NCI-H2171 treated with DMSO at 0.1 percent for 48 hours (cell line): Measurements from ENCODE around the gene USP35.
A peak's percentile ranks its signal among the peaks of the same experiment; 100 is the strongest.
"Not testable (repeated sequence)": the region's sequence is repeated elsewhere in the genome, so short reads cannot be mapped to it uniquely, and the experiment has no call there.

ENCODE experiments used
- DNase-seq: peaks from one replicate; lab custom pipeline; 2025; lab: John Stamatoyannopoulos, UW

USP35 gene

DNA sequence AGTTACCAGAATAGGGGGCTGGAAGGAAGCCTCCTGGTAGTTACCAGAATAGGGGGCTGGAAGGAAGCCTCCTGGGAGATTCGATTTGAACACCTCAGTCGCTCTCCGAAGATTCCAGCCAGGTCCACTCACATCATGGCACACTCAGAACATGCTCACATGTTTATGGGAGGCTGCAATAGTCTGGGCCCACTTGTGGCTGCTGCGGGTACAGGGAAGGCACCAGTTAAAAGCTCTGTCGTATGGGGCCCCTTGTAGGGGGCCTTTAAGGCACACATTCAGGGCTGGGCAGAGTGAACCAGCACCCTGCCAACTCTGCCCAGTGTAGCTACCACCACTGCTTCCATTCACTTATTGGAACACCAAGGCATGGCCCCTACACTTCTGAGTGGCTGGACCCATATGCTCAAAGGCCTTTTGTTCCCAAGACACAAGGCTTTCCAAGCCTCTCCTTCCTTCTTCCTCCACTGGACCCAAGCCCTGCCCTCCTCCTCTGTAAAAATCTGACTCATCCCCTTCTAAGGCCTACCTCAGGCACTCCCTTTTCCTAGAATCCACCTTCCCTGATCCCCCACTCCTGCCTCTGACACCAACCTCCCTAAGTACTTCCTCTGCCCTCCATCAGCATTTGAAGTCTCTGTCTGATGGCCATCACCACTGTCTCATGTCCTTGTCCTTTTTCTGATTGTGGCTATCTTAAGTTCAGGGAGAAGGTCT, 28.0 kb downstream of the USP35 start:
- DNase-seq, result no peak

DNA sequence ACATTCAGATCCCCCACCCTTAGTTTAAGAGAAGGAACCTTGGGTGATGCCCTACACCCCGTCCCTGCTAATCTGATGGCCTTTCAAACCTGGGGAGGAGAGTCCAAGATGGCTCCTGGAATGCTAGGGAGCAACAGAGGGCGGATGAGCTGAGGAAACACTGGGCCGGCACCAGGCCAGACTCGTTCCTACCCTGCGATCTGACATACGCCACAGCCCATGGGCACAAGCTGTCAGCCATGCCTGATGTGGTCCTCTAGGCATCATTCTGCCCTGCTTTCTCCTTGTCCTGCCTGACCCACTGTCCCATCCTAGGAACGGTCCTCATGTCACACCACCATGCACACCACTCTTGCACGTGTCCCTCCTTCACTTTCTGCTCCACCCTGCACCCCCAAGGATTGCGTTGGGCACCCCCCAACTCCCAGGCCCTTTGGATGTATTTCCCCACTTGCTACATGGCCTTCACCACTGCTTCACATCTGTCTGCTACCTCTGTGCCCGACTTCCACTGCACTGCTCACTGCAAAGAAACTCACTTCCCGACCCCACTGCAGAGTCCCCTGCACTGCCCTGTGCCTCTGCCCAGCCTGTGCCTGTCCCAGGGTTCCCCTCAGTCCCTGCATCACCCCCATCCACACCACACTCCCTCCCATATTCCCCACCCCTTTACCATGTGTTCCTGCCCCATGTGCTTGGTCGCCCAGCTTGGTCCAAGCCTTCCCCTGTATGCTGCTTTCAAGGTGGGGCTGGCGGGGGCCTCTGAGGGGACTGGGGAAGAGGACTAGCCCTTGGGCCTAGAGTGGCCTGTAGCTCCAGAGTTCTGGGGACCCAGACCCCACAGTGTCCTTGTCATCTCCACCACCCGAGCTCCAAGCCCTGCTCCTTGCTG, 29.2 kb downstream of the USP35 start:
- DNase-seq, result no peak

DNA sequence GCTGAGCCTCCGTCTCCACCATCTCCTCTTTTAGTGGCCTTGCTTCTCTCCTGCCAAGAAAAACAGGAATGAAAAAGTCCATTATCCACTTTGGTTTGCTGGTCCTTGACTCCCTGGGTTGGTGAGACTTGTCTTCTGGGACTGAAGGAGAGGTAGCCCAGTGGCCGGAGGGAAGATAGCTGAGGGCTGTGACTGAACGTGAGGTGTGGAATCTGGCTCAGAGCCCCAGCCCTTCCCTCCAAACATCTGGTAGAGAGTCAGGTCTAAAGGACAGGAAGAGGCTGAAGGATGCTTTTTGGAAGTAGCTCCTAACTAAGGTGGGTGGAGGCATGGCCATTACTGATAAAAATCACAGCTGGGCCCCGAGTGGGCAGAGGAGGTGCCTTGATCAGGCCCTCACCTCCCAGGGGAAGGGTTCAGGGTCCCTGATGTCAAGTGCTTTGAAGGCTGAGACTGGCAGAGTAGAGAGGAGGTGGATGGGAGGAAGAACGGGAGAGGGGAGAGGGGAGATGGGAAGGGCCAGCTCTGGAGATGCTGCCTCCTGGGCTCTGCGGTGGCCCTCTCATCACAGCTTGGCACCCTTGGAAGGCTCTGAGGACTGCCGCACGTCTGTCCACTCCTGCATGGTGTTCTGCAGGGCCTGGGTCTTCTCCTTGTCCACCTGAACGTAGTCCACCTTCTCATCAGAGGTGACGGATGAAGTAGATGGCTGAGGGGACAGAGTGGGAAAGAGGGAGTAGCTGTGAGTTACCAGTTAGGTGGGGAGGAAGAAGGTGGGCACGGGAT, 30.2 kb downstream of the USP35 start:
- DNase-seq, result no peak

DNA sequence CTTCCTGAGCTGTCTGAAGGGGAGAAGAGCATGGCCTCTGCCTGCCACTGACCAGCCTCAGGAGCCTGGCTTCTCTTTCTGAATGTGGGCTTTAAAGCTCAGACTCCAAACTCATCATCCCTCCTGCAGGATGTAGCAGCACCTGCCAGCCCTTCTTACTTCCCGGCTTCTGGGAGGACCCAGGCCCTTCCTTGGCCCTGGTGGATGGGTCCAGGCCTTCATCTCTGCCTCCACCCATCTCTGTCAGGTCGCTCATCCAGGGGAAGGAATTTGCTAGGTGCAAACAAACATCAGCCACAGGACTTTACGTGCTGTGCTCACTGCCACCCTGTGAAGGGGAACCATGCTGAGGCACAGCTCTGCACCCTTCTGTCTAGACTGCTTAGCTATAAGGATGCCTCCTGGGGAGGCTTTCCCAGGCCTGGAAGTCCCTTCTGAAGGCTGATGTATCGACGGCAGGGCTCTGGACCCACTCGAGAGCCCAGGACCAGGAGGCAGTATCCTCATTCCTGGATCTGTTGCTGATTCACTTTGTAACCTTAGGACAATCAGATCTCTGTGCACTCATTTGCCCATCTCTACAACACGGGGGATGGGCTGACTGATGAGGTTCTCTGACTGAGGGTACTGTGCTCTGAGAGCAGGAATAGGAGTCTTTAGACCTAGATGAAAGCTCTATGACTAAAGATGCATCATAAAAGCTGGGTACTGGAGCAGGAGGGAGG, 30.9 kb downstream of the USP35 start:
- DNase-seq, result no peak

DNA sequence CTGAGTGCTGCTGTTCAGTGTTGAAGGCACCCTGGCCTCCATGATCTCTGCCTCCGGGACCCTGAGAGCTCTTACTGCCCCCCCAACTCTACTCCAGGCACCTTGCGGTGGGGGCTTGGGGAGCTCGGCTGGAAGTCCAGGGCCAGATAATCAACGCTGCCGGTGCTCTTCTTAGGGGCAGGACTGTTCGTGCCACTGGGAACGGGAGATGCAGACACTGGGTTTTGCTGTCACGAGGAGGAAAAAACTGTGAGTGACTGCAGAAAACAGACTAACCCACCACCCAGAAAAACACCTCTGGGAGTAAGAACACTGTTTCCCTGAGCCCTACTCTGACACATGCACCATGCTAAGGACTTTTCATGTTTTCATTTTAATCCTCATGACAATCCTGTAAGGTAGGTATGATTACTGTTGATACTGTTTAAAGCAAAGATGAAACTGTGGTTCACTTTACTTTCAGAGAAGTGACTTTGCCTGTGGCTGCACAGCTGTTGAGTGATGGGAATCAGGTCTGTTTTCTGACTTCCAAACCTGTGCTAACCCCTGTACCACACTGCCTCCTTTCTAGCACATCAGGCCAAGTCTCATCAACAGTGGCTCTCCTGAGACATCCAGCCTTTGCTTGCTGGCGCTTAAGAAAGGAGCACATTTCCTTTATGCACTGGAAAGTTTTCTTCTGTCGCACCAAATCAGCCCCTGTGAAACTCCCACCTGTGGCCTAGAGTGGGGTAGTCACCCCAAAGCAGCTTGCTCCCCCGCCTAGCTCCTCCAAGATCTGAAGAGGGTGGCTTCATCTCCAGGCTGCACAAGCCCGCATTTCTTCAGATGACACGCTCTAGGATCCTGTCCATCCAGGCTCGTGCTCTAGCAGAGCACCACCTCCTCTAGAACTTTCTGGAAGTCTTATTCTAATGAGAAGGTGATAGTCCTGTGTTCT, 31.8 kb downstream of the USP35 start:
- no peak for DNase-seq

DNA sequence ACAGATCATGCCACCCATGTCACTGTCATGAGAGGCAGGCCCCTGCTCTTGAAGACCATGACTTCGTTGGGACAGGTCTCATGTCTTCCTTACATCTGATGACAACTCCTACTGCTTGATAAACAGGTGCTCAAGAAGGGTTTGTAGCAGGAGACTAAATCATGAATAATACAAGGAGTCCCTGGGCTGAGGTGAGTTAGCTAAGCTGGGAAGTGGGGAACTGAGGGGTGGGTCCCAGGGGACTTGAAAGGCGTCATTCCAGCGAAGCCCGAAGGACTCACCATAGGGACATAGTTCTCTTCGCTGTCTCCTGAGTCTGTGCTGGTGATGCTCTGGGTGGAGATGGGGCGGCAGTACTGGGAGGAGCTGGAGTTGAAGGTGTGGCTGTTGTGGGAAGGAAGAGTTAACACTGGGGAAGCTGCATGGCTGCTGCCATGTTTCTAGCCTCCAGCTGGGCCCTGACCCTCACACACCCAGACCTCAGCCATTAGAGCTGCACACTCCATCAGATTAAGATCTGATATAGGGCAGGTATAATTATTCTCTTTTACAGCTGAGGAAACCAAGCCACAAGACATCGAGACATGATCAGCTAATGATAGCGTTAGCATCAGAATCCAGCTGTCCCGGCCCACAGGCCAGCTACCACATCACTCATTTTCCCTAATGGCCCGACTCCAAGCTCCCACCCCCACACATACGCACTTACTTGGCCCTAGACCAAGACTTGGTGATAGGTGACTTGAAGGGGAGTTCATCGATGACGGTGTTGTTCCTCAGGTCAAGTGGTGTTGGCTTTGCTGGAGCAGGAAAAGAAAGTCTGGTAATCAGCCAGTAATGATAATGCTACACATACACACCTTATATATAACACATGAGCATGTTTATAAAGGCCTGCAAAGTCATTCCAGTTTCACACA, 32.9 kb downstream of the USP35 start:
- no peak for DNase-seq

DNA sequence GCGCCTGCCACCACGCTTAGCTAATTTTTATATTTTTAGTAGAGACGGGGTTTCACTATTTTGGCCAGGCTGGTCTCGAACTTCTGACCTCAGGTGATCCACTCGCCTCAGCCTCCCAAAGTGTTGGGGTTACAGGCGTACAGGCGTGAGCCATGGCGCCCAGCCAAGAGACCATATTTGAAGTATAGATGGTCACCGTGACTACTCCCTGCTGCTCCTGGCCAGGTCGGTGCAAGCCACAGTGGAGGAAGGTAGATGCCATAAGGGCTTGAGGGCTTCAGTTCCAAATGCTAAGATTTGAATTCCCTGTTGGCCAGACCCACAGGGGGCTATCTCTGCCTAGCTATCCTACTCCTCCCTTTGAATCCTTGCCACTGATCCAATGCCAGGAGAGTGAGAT, 34.0 kb downstream of the USP35 start:
- not testable (repeated sequence) for DNase-seq

DNA sequence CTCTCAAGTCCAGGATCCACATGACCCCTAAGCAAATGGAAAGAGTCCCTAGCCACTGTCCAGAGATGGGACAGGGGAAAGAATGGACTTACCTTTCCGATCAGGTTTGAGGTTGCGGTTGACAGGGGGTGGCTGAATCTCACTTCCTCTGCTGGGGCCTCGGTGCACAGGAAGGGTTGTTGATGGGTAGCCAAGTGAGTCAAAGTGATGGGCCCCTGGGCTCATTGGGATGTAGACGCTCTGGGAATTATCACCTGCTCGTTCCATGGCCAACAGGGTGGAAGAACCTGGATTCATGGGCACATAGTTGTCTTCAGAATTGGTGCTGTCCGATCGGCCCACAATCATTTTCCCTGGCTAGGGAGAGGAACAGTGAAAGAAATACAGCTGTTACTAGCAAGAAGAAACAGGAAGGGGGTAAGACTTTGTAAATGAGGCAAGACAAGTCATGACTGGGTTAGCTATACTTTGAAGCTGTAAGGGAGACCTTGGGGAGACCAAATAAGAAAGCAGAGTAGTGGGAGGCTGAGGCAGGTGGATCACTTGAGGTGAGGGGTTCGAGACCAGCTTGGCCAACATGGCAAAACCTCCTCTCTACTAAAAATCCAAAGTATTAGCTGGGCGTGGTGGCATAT, 34.7 kb downstream of the USP35 start:
- no peak for DNase-seq

DNA sequence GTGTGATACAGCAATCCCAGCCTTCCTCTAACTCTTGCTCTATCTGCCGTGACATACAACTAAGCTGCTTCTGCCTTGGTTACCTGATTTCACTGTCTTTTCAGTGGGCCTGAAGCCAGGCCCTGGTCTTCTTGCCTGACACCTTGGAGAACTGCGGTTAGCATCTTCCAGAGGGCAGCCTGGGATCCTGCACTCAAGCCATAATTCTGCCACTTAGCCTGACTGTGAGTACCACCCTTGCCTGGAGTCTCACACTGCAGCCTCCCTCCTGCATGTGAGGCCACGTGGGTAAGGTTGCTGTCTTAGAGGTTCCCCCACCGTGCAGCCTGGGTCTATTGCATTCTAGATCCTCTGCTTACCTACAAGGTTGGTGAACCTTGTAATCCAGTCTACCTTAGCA, 35.8 kb downstream of the USP35 start:
- no peak for DNase-seq

DNA sequence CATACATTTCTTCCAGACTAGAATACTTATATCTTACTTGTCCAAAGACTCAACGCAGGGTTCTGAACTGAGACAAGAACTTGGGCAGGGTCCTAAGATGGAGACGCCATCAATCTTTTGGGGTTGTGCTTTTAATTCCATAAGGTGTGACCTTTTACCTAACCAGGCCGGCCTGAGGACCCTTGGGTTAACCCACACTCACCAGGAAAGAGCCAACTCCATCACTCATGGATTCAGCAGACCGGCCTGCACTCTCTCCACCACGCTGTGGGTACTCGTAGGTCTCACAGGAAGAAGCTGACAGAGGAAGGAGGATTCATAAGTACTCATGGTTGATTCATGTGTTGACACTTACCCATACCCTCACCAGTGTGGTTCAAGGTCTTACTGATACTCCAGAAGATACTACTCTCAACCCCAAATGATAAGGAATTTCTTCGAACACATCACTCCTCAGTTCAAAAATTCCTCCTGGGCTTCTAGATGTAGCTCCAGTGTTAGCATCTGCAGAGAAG, 36.2 kb downstream of the USP35 start:
- DNase-seq, result no peak

DNA sequence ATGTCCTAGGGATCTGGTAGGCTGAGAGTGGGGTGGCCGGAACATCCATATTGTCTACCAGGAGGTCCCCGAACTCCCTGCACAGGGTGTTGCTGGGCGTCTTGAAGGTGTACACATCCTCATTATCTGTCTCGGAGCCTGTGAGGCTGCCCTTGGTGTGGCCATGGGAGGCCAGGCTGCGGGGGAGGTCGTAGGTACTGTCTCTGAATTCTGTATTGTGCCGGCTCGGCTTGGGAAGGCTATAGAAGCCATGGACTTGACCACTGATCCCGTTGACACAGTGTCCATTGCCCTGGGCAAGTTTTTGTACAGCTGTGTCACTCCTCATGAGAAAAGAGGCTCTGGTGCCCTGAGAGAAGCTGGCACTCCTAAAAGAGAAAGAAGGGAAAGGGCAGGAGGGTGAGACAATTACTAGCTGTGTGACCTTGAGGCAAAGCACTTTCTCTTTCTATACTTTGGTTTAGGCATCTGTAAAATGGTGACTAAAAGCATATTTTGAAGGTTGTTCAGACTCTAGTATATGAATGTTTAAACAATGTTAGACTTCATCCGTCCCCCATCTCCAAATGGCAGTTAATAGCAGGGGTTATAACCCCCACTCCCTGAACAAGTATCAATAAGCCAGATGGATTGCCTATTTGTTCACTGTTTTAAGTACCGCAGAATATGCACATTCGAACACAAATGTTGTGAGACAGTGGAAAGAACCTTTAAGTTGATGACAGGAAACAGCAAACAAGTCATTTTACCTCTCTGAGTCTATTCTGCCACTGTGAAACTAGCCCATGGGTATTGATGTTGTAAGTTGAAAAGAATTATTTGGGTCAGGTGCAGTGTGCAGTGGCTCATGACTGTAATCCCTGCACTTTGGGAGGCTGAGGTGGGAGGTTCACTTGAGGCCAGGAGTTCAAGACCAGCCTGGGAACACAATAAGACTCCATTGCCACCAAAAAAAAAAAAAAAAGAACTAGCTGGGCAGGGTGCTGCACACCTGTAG, 38.3 kb downstream of the USP35 start:
- no peak for DNase-seq

DNA sequence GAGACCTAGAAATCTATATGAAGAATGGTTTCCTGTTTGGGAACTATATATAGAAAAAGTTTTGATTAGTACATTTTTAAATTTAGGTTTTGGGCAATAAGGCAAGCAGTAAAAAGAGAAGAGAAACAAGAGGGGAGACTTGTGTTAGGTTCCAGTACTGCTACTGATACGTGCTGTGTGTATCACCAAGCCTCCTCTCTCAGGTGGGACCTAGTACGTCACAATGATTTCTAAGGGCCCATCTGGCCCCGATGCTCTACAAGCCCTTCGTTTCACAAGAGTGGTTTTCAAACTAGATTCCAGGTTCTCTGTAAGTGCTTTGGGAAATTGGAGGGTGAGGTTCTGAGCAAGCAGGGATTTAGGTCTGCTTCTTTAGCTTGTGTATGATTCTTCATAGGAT, 39.2 kb downstream of the USP35 start:
- DNase-seq, result no peak

DNA sequence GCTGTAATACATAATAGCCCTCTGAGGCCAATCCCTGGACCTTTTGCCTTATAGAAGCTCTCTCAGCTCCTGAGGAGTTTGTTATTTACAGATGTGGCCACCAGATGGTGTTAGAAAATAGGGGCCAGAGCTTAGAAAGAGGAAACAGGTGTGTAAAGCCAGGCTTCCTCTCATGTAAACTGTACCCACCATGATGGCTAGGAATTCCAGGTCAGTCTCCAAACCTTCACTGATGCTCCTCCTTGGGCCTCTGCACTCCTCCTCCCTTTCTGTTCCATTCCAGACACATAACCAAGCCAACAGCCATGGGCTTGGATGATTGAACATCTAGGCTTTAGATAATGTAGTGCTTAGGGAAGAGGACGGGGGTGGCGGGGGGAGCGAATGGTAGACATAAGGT, 39.7 kb downstream of the USP35 start:
- peak; percentile 74 for DNase-seq

DNA sequence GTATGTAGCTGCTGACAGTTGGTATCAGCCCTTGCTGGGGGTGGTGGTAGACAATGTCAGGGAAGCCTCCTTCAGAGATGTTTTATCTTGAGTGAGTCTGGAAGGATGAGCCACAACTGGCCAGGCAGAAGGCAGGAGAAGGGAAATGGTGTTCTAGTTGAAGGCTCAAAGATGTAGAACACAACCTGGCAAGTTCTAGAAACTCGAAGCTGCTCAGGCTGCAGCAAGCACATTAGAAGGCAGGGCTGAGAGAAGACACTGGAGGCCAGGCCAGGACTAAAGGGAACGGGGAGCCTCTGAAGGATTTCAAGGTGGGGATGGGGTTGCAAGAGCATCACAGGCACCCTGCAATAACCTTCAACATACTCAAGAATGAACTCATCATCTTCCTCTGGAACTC, 40.4 kb downstream of the USP35 start:
- DNase-seq, result no peak

DNA sequence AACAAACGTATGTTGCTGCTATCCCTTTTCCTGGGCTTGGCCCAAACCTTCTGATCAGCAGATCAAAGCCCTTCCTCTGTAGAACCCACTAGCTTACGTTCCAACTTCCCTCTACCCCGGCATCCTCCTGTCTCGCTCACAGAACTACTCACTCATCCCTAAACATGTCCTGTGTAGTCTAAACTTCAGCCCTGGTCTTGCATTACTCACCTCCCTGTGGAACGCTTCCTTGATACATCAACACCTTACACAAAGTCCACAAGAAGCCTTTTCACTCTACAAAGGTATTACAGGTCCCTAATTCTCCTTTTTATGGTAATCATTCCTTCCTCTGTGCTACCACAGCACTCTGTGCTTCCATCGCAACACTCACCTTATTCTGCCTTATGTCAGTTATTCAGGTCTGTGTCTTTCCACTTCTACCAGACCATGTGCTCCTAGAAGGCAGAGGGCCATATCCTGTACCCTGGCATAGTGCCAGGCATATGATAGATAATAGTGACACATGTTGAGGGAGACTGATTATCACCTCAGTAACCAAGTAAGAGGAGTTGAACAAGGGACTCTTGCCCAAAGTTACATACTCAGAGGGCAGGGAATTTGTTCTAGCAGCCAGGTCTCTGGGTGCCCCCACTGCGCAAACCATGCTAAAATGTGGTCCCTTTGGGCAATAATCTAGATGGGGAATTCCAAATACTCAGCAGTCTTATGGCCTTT, 41.6 kb downstream of the USP35 start:
- DNase-seq, result peak; percentile 60

DNA sequence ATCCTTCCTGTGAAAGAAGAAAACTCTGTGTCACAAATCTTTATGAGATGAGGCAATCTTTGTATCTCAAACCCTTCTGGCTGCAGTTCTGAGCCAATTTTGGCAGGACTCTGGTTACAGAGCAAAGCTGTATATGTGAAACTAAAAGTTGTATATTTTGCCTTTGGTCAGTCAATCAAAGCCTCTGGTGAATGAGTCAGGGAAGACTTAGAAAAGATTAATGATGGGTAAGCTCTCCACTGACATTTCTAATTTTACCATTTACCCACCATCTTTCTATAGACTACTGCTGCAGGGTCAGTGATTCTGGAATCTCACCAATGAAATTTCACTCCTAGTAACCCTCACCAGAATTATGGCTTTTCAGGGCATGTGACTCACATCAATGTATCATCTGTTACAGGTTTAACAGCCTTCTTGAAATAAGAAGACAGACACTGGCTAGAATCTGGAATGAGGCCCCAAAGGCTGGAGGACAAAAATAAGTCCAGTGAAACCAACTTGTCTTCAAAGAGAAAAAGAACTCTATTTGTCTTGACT, 43.3 kb downstream of the USP35 start:
- DNase-seq, result no peak

DNA sequence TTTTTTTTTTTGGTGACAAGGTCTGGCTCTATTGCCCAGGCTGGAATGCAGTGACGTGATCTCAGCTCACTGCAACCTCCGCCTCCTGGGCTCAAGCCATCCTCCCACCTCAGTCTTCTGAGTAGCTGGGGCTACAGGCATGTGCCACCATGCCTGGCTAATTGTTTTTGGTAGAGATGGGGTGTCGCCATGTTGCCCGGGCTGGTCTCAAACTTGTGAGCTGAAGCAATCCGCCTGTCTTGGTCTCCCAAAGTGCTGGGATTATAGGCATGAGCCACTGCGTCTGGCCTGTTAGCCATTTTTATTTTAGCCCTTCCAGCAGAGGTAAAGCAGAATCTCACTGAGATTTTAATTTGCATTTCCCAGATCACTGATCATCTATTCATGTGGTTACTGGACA, 44.3 kb downstream of the USP35 start:
- DNase-seq, result not testable (repeated sequence)
